HG03521 (cell line): ENCODE results near the gene SLC43A3.
A peak's percentile ranks its signal among the peaks of the same experiment; 100 is the strongest.
"Not testable (repeated sequence)": the region's sequence is repeated elsewhere in the genome, so short reads cannot be mapped to it uniquely, and the experiment has no call there.

Experiments used
- ATAC-seq: cut with Tn5 transposase; IDR thresholded peaks from one replicate; pipeline ENCODE4 v1.9.1; 2021; ENCODE audit warnings: mild to moderate bottlenecking, moderate library complexity; ENCODE audit not compliant: unreplicated experiment

SLC43A3 gene

GRCh38 chr11:57407941-57408475 lies 18.9 kb downstream of the SLC43A3 start:
- no peak for ATAC-seq

GRCh38 chr11:57407010-57407920 lies 19.7 kb downstream of the SLC43A3 start:
- ATAC-seq: no peak

GRCh38 chr11:57406337-57406904 lies 20.5 kb downstream of the SLC43A3 start:
- ATAC-seq: peak; percentile 64

- no peak for ATAC-seq
These were observed 21.6 kb downstream of the SLC43A3 start for GRCh38 chr11:57405271-57405860.

GRCh38 chr11:57403802-57404147 lies 23.1 kb downstream of the SLC43A3 start:
- ATAC-seq: no peak

GRCh38 chr11:57403003-57403801 lies 23.7 kb downstream of the SLC43A3 start:
- not testable (repeated sequence) for ATAC-seq

GRCh38 chr11:57402188-57403002 lies 24.5 kb downstream of the SLC43A3 start:
- no peak for ATAC-seq

GRCh38 chr11:57399972-57400578 lies 26.8 kb downstream of the SLC43A3 start:
- ATAC-seq: no peak

- ATAC-seq: no peak
These were observed 27.7 kb downstream of the SLC43A3 start for GRCh38 chr11:57399221-57399620.

GRCh38 chr11:57397394-57397990 lies 29.4 kb downstream of the SLC43A3 start:
- ATAC-seq: no peak

GRCh38 chr11:57396744-57397143 lies 30.2 kb downstream of the SLC43A3 start:
- no peak for ATAC-seq

- no peak for ATAC-seq
These were observed 30.9 kb downstream of the SLC43A3 start for GRCh38 chr11:57395905-57396623.

- ATAC-seq: no peak
These were observed 32.5 kb downstream of the SLC43A3 start for GRCh38 chr11:57394203-57394965.

GRCh38 chr11:57392763-57393105 lies 34.2 kb downstream of the SLC43A3 start:
- no peak for ATAC-seq

- no peak for ATAC-seq
These were observed 34.7 kb downstream of the SLC43A3 start for GRCh38 chr11:57392066-57392762.

GRCh38 chr11:57391539-57391938 lies 35.4 kb downstream of the SLC43A3 start:
- no peak for ATAC-seq

- no peak for ATAC-seq
These were observed 35.8 kb downstream of the SLC43A3 start for GRCh38 chr11:57391111-57391510.
